Fibroblast of pulmonary artery (primary cell): Measurements from ENCODE around the gene CCDC50.

Experiments
- DNase-seq: peaks from one replicate; pipeline ENCODE4 v3.0.0-alpha.2; 2010; ENCODE audit warnings: low read depth
- H3K4me3 ChIP-seq: replicated peaks from 2 replicates; pipeline ENCODE4 v1.5.1; 2011; ENCODE audit warnings: low read depth, mild to moderate bottlenecking, control low read depth, low read length, moderate library complexity
- TF ChIP-seq, protein P1 (sequence below): IDR thresholded peaks from 2 replicates; pipeline ENCODE4 v1.5.1; 2011; ENCODE audit warnings: mild to moderate bottlenecking, control low read depth, low read length, inconsistent platforms; ENCODE audit errors: missing control alignments

CCDC50 gene

DNA sequence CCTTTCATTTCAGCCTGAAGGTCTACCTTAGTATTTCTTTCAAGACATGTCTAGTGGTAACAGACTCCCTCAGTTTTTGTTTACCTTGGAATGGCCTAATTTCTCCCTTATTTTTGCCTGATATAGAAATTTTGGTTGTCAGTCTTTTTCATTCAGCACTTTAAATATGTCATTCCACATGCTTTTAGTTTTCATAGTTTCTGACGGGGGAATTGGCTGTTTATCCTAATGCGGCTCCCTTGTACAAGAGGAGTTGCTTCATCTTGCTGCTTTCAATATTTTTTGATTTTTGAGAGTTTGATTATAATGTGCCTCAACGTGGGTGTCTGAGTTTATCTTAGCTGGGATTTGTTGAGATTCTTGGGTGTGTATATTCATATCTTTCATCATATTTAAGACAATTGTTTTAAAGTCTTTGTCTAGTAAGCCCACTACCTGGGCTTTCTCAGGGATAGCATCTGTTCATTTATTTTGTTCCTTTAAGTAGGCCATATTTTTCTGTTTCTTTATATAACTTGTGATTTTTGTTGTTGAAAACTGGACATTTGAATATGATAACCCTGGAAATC is 80.7 kb downstream of the CCDC50 start:
- no peak overlapping the region for H3K4me3 ChIP-seq
- no peak for DNase-seq
- TF ChIP-seq, protein P1, sequence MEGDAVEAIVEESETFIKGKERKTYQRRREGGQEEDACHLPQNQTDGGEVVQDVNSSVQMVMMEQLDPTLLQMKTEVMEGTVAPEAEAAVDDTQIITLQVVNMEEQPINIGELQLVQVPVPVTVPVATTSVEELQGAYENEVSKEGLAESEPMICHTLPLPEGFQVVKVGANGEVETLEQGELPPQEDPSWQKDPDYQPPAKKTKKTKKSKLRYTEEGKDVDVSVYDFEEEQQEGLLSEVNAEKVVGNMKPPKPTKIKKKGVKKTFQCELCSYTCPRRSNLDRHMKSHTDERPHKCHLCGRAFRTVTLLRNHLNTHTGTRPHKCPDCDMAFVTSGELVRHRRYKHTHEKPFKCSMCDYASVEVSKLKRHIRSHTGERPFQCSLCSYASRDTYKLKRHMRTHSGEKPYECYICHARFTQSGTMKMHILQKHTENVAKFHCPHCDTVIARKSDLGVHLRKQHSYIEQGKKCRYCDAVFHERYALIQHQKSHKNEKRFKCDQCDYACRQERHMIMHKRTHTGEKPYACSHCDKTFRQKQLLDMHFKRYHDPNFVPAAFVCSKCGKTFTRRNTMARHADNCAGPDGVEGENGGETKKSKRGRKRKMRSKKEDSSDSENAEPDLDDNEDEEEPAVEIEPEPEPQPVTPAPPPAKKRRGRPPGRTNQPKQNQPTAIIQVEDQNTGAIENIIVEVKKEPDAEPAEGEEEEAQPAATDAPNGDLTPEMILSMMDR = no peak

DNA sequence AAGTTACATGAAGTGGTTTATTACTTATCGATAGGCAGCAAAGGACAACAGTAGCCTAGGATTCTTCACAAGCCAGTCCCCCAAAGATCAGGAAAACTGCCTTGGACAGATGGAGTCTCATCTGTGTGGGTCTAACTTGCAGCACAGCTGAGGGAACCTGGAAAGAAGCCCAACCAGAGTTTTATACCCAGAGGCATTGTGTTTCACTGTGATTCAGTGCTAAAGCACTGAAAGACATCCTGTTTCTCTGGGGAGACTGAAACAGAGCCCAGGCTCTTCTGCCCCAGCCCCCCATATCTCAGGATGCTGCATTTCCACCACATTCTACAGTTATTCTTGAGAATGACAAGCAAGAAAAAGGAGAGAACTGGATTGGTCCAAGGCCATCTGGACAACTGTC is 83.6 kb downstream of the CCDC50 start:
- TF ChIP-seq, protein P1 = no peak
- peak; percentile 91 for DNase-seq
- no peak overlapping the region for H3K4me3 ChIP-seq

DNA sequence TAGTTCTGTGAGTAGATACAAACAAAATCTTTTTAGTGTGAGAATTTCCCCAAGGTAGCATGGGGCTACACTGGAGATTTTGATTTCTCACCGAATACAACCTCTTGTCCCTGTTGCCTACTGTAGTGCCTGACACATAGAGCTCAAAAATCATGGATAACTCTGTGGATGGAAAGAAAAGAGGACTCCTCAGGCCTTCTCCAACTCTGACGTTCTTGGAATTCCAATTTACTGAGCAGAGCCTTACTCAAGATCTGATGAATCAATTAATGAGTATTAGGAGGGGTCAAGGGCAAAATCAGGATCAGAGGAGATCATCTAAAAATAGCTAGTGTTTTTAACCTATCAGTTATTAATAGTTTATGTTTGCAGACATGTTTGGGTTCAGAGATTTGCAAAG is 85.1 kb downstream of the CCDC50 start:
- DNase-seq = no peak
- TF ChIP-seq, protein P1 = no peak
- H3K4me3 ChIP-seq = no peak overlapping the region

DNA sequence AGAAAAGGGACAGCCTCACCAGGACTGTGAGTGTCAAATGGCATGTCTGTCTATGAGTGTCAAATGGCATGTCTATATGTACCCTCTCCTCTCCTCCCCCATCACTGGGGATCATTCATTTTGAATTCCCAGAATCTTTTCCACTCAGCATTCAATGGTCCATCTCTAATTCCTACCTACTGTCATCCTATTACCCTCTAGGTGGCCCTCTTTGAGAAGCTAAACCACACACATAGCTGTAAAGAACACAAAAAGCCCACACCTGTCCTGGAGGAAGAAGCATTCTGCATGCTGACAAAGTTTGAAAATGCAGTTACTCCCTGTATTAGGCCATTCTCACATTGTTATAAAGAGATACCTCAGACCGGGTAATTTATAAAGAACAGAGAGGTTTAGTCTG is 85.5 kb downstream of the CCDC50 start:
- no peak overlapping the region for H3K4me3 ChIP-seq
- no peak for DNase-seq
- TF ChIP-seq, protein P1 = no peak

DNA sequence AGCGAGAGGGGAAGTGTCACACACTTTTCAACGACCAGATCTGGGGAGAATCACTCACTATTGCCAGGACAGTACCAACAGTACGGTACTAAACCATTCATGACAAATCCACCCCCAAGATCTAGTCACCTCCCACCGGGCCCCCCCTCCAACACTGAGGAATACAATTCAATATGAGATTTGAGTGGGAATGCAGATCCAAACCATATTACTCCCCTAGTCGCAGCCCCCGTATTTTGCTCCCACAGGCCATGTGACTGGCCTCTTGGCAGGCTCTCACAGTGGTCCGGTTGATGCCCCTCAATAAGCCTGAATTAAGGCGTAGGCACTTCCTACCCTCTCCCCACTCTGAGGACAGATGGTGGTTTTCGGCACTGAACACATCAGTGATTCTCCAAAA is 86.4 kb downstream of the CCDC50 start:
- DNase-seq = no peak
- TF ChIP-seq, protein P1 = no peak

DNA sequence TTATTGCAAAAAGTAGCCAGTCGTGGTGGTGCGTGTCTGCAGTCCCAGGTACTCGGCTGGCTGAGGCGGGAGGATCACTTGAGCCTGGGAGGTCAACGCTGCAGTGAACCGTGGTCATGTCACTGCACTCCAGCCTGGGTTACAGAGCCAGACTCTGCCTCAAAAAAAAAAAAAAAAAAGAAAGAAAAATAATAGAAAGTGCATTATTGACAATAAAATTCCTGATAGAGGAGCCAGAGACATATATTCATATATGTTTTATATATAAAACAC is 88.2 kb downstream of the CCDC50 start:
- H3K4me3 ChIP-seq = no peak overlapping the region
- DNase-seq = no peak
- TF ChIP-seq, protein P1 = no peak

More for the DNA sequence above, 86.4 kb downstream of the CCDC50 start:
- H3K4me3 ChIP-seq = no peak overlapping the region

DNA sequence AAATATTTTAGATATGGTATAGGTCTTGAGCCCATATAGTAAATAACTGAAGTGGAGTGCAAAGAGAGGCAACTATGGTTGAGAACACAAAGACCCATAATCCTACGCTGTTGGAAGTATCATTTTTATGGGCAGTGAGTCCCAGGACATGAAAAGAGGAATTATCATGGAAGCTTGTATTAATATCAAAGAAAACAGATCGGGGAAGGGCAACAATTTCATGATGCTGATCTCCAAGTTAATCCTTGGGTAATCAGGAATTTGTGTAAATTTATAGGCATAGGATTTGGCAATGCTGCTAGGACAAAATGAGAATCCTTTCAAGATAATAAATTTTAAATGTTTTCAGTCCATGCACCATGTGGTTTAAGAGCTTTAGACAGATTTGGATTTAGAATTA is 91.6 kb downstream of the CCDC50 start:
- no peak for DNase-seq
- TF ChIP-seq, protein P1 = no peak
- H3K4me3 ChIP-seq = no peak overlapping the region
